PC-9 (cell line): ENCODE results near the gene CSF1R. TPM values are rescaled to one million over a fixed set of nuclear protein-coding genes. Genes with fewer than 3 reads are reported as not detected.

Source experiments
- BruUV-seq: library from RNA; stranded (reverse); fragments of 400-500 nt; replicated peaks from 2 replicates; lab custom pipeline; 2021; lab: Mats Ljungman, UMichigan
- CTCF ChIA-PET: fragments of 300-600 bp; sonication (Branson Sonifier 250); formaldehyde crosslinking; loops from one replicate; lab custom pipeline; 2022; ENCODE audit warnings: antibody characterized with exemption; lab: Charles Lee
- POLR2A ChIA-PET: fragments of 300-600 bp; sonication (Branson Sonifier 250); formaldehyde crosslinking; loops from one replicate; lab custom pipeline; 2022; ENCODE audit warnings: antibody characterized with exemption; ENCODE audit not compliant: unreplicated experiment; lab: Charles Lee
- DNase-seq, 2 experiments: peaks; one replicate each; pipeline versions ENCODE4 v3.0.0 to v3.0.0-alpha.2; 2015 to 2022; ENCODE audit warnings: mixed read lengths in 1 of 2
- H2AFZ ChIP-seq: fragments of 200-600 bp; sonication (generic); 2 replicates; pipeline ENCODE4 v1.8.1; 2017; ENCODE audit warnings: antibody characterized with exemption
- H3F3A ChIP-seq: fragments of 200-600 bp; sonication (generic); 2 replicates; pipeline ENCODE4 v1.8.1; 2017; ENCODE audit warnings: antibody characterized with exemption, mild to moderate bottlenecking, low read depth; ENCODE audit not compliant: insufficient read depth
- H3K27ac ChIP-seq: fragments of 200-600 bp; sonication (generic); 2 replicates; pipeline ENCODE4 v1.6.1; 2016; ENCODE audit warnings: mixed run types
- H3K27me3 ChIP-seq: fragments of 200-600 bp; sonication (generic); 2 replicates; pipeline ENCODE4 v1.6.1; 2016; ENCODE audit warnings: low read depth, mixed run types; ENCODE audit not compliant: insufficient read depth
- H3K36me3 ChIP-seq: fragments of 200-600 bp; sonication (generic); 2 replicates; pipeline ENCODE4 v1.6.1; 2016; ENCODE audit warnings: low read depth, mixed run types
- H3K4me1 ChIP-seq: fragments of 200-600 bp; sonication (generic); replicated peaks from 2 replicates; pipeline ENCODE4 v1.6.1; 2016; ENCODE audit warnings: mixed run types; ENCODE audit not compliant: insufficient read depth
- H3K4me2 ChIP-seq: fragments of 200-600 bp; sonication (generic); 2 replicates; pipeline ENCODE4 v1.6.1; 2017; ENCODE audit warnings: mixed run types
- H3K4me3 ChIP-seq: fragments of 200-600 bp; sonication (generic); 2 replicates; pipeline ENCODE4 v1.6.1; 2016; ENCODE audit warnings: mixed run types
- H3K79me2 ChIP-seq: fragments of 200-600 bp; sonication (generic); 2 replicates; pipeline ENCODE4 v1.6.1; 2017; ENCODE audit warnings: low read depth, mixed run types
- H3K9me2 ChIP-seq: fragments of 200-600 bp; sonication (generic); 2 replicates; pipeline ENCODE4 v1.8.1; 2017; ENCODE audit warnings: mild to moderate bottlenecking; ENCODE audit not compliant: insufficient read depth
- H3K9me3 ChIP-seq: fragments of 200-600 bp; sonication (generic); 2 replicates; pipeline ENCODE4 v1.8.1; 2016; ENCODE audit warnings: low read depth; ENCODE audit not compliant: insufficient read depth
- H4K20me1 ChIP-seq: fragments of 200-600 bp; sonication (generic); 2 replicates; pipeline ENCODE4 v1.8.1; 2017; ENCODE audit not compliant: insufficient read depth
- CTCF ChIP-seq: fragments of 200-600 bp; sonication (generic); conservative IDR thresholded peaks from 2 replicates; pipeline ENCODE4 v1.6.1; 2017; ENCODE audit warnings: mixed run types, antibody characterized with exemption, mild to moderate bottlenecking, moderate library complexity
- EZH2 ChIP-seq: fragments of 200-600 bp; sonication (generic); IDR thresholded peaks from 2 replicates; pipeline ENCODE4 v1.8.0; 2017; ENCODE audit warnings: antibody characterized with exemption, low read depth
- intact Hi-C: fragments of 100-400 bp; cut with micrococcal nuclease; formaldehyde crosslinking; loops from one replicate; pipeline ENCODE4 v1.10.0; 2022; ENCODE audit not compliant: unreplicated experiment
- total RNA-seq: library from RNA; stranded (reverse); gene quantifications from 2 replicates; pipeline ENCODE4 v1.2.3, GENCODE V29; 2021

The CSF1R gene
- total RNA-seq, 1 experiment from 2014 or later: 0.72 TPM

GRCh38 chr5:150131461-150131860 is 45.1 kb upstream of the CSF1R start:
- H3K4me2 ChIP-seq: no peak overlapping the region
- H3K27me3 ChIP-seq: no peaks in the 10 kb centered on the region; the same call in 1 of the 2 replicates
- H3F3A ChIP-seq: no peaks in the 10 kb centered on the region
- no peaks in the 10 kb centered on the region for H3K9me2 ChIP-seq
- H2AFZ ChIP-seq: no peak overlapping the region
- no peak for DNase-seq
- H4K20me1 ChIP-seq: no peaks in the 10 kb centered on the region
- ChIA-PET CTCF (no interaction called here), POLR2A (no interaction called here)
- H3K4me1 ChIP-seq: no peaks in the 10 kb centered on the region
- no peaks in the 10 kb centered on the region for H3K36me3 ChIP-seq
- H3K4me3 ChIP-seq: no peak overlapping the region
- TF ChIP-seq EZH2: no peak
- intact Hi-C loops: loop anchor here (2.0 to 5.0 kb wide), 2 partner anchors 79 to 297 kb away; no protein-coding TSS in a partner anchor
- no peaks in the 10 kb centered on the region for H3K79me2 ChIP-seq
- H3K9me3 ChIP-seq: no peaks in the 10 kb centered on the region
- BruUV-seq: no TSS peak
- H3K27ac ChIP-seq: no peak overlapping the region

GRCh38 chr5:150130493-150130922 is 44.2 kb upstream of the CSF1R start:
- Histone ChIP-seq H3K27ac (no peak overlapping the region), H4K20me1 (no peaks in the 10 kb centered on the region), H3K27me3 (no peaks in the 10 kb centered on the region; the same call in 1 of the 2 replicates), H2AFZ (no peak overlapping the region), H3F3A (no peaks in the 10 kb centered on the region), H3K4me3 (no peak overlapping the region), H3K79me2 (no peaks in the 10 kb centered on the region), H3K4me1 (no peaks in the 10 kb centered on the region), H3K9me3 (no peaks in the 10 kb centered on the region), H3K36me3 (no peaks in the 10 kb centered on the region), H3K9me2 (no peaks in the 10 kb centered on the region), H3K4me2 (no peak overlapping the region)
- DNase-seq: no peak
- POLR2A ChIA-PET: interaction anchor here (0.6 kb wide), 1 partner anchor 220 kb away, joined by 3 read pairs; no protein-coding TSS in a partner anchor
- no peak for TF ChIP-seq EZH2
- no peak for TF ChIP-seq CTCF
- intact Hi-C loops: loop anchor here (1.0 to 5.0 kb wide), 6 partner anchors 31 to 306 kb away; no protein-coding TSS in a partner anchor
- CTCF ChIA-PET: interaction anchor here (0.7 kb wide), 1 partner anchor 89 kb away, joined by 9 read pairs; no protein-coding TSS in a partner anchor
- no TSS peak for BruUV-seq

GRCh38 chr5:150129813-150130492 is 43.6 kb upstream of the CSF1R start:
- Histone ChIP-seq H3K79me2 (no peaks in the 10 kb centered on the region), H4K20me1 (no peaks in the 10 kb centered on the region), H3K36me3 (no peaks in the 10 kb centered on the region), H3K27ac (no peak overlapping the region), H3K4me2 (peak overlapping the region; percentile 73), H3K9me2 (no peaks in the 10 kb centered on the region), H2AFZ (0 out of 2 replicates have a peak overlapping the region, but pooled peaks have one; percentile 61), H3K27me3 (no peaks in the 10 kb centered on the region; the same call in 1 of the 2 replicates), H3K4me1 (no peaks in the 10 kb centered on the region), H3F3A (no peaks in the 10 kb centered on the region), H3K4me3 (peak overlapping the region; percentile 42; the same call in 1 of the 2 replicates), H3K9me3 (no peaks in the 10 kb centered on the region)
- POLR2A ChIA-PET: interaction anchor here (0.6 kb wide), 1 partner anchor 221 kb away, joined by 3 read pairs; no protein-coding TSS in a partner anchor
- CTCF ChIA-PET: interaction anchor here (0.7 kb wide), 1 partner anchor 90 kb away, joined by 9 read pairs; no protein-coding TSS in a partner anchor
- DNase-seq: peak; percentile 50 to 72
- intact Hi-C loops: loop anchor here (1.0 to 5.0 kb wide), 6 partner anchors 31 to 306 kb away; no protein-coding TSS in a partner anchor
- TF ChIP-seq EZH2: no peak
- peak; percentile 94 for TF ChIP-seq CTCF
- BruUV-seq: no TSS peak
